GM18907 (cell line): ENCODE measurements around the gene HGD.
"Not testable (repeated sequence)": the region's sequence is repeated elsewhere in the genome, so short reads cannot be mapped to it uniquely, and the experiment has no call there.

Experiments
- ATAC-seq: cut with Tn5 transposase; IDR thresholded peaks from one replicate; pipeline ENCODE4 v1.9.1; 2021; ENCODE audit warnings: mild to moderate bottlenecking, moderate library complexity; ENCODE audit not compliant: unreplicated experiment

HGD gene

GRCh38 chr3:120680193-120680894 is 1.7 kb downstream of the HGD start:
- no peak for ATAC-seq

GRCh38 chr3:120678984-120679383 is 3.1 kb downstream of the HGD start:
- peak; percentile 44 for ATAC-seq

GRCh38 chr3:120678331-120678947 is 3.6 kb downstream of the HGD start:
- peak; percentile 97 for ATAC-seq

GRCh38 chr3:120677193-120677592 is 4.8 kb downstream of the HGD start:
- not testable (repeated sequence) for ATAC-seq

- no peak for ATAC-seq
Observed at GRCh38 chr3:120673116-120673515, 8.9 kb downstream of the HGD start.

GRCh38 chr3:120670576-120670975 is 11.5 kb downstream of the HGD start:
- ATAC-seq: no peak

GRCh38 chr3:120664926-120665325 is 17.1 kb downstream of the HGD start:
- ATAC-seq: no peak

GRCh38 chr3:120661945-120662344 is 20.1 kb downstream of the HGD start:
- ATAC-seq: no peak

GRCh38 chr3:120661106-120661905 is 20.7 kb downstream of the HGD start:
- no peak for ATAC-seq

- no peak for ATAC-seq
Observed at GRCh38 chr3:120659834-120660233, 22.2 kb downstream of the HGD start.

GRCh38 chr3:120659285-120659684 is 22.8 kb downstream of the HGD start:
- no peak for ATAC-seq

- ATAC-seq: no peak
Observed at GRCh38 chr3:120652896-120653545, 29.0 kb downstream of the HGD start.

- ATAC-seq: no peak
Observed at GRCh38 chr3:120652281-120652680, 29.8 kb downstream of the HGD start.

- no peak for ATAC-seq
Observed at GRCh38 chr3:120650311-120650710, 31.7 kb downstream of the HGD start.

GRCh38 chr3:120649830-120650233 is 32.2 kb downstream of the HGD start:
- ATAC-seq: no peak

- ATAC-seq: no peak
Observed at GRCh38 chr3:120648290-120648689, 33.7 kb downstream of the HGD start.

GRCh38 chr3:120646771-120647432 is 35.1 kb downstream of the HGD start:
- ATAC-seq: no peak

- ATAC-seq: no peak
Observed at GRCh38 chr3:120645083-120645845, 36.8 kb downstream of the HGD start.

- ATAC-seq: no peak
Observed at GRCh38 chr3:120642368-120642948, 39.6 kb downstream of the HGD start.
